IMR-90 (cell line): Measurements from ENCODE around the gene PPP2R5E. TPM values are rescaled to one million over a fixed set of nuclear protein-coding genes. Genes with fewer than 3 reads are reported as not detected.

Source experiments
- ATAC-seq: fragments of 200-7000 bp; cut with Tn5 transposase; 2 replicates; pipeline ENCODE4 v1.9.1; 2020; ENCODE audit warnings: low read depth, mild to moderate bottlenecking, moderate library complexity
- BruUV-seq: library from RNA; stranded (reverse); fragments of 400-500 nt; replicated peaks from 2 replicates; lab custom pipeline; 2021; lab: Mats Ljungman, UMichigan
- CTCF ChIA-PET: fragments of 300-600 bp; formaldehyde crosslinking; extraction: SDS; loops from one replicate; lab custom pipeline; 2021; ENCODE audit warnings: antibody characterized with exemption; lab: Yijun Ruan, JAX
- POLR2A ChIA-PET: fragments of 300-600 bp; sonication (Branson Sonifier 250); formaldehyde crosslinking; loops from one replicate; lab custom pipeline; 2022; ENCODE audit warnings: antibody characterized with exemption; ENCODE audit not compliant: unreplicated experiment; lab: Charles Lee
- DNase-seq: peaks from one replicate; pipeline ENCODE4 v3.0.0; 2013
- H2AFZ ChIP-seq: replicated peaks from 2 replicates; pipeline ENCODE3; 2013; ENCODE audit warnings: low read length, mild to moderate bottlenecking; ENCODE audit not compliant: poor library complexity
- H2AK5ac ChIP-seq: 2 replicates; pipeline ENCODE4 v1.6.1; 2013; ENCODE audit warnings: low read depth, low read length, inconsistent platforms
- H2AK9ac ChIP-seq: replicated peaks from 2 replicates; pipeline ENCODE3; 2013; ENCODE audit warnings: mild to moderate bottlenecking, low read depth, low read length, moderate library complexity; ENCODE audit not compliant: poor library complexity
- H2BK120ac ChIP-seq: 2 replicates; pipeline ENCODE4 v1.6.1; 2013; ENCODE audit warnings: low read depth, low read length, inconsistent platforms
- H2BK15ac ChIP-seq: 3 replicates; pipeline ENCODE4 v1.6.1; 2013; ENCODE audit warnings: low read depth, low read length, inconsistent platforms
- H2BK20ac ChIP-seq: 2 replicates; pipeline ENCODE4 v1.6.1; 2013; ENCODE audit warnings: low read depth, mild to moderate bottlenecking, inconsistent platforms, low read length, moderate library complexity
- H2BK5ac ChIP-seq: 2 replicates; pipeline ENCODE4 v1.6.1; 2013; ENCODE audit warnings: mild to moderate bottlenecking, low read depth, low read length, inconsistent platforms; ENCODE audit not compliant: poor library complexity, severe bottlenecking
- H3K14ac ChIP-seq: replicated peaks from 2 replicates; pipeline ENCODE4 v1.6.1; 2013; ENCODE audit warnings: low read depth, low read length, inconsistent platforms
- H3K18ac ChIP-seq: 2 replicates; pipeline ENCODE4 v1.6.1; 2013; ENCODE audit warnings: low read depth, low read length, control low read depth
- H3K23ac ChIP-seq: 2 replicates; pipeline ENCODE4 v1.6.1; 2013; ENCODE audit warnings: low read depth, low read length, inconsistent platforms
- H3K27ac ChIP-seq: 2 replicates; pipeline ENCODE4 v1.5.1; 2013; ENCODE audit warnings: mild to moderate bottlenecking, control low read depth, low read length; ENCODE audit not compliant: insufficient read depth
- H3K27me3 ChIP-seq: 2 replicates; pipeline ENCODE4 v1.6.1; 2013; ENCODE audit warnings: low read length; ENCODE audit not compliant: control insufficient read depth, insufficient read depth
- H3K36me3 ChIP-seq: 2 replicates; pipeline ENCODE4 v1.6.1; 2013; ENCODE audit warnings: low read length, mixed read lengths; ENCODE audit not compliant: control insufficient read depth, insufficient read depth
- H3K4ac ChIP-seq: 2 replicates; pipeline ENCODE4 v1.6.1; 2013; ENCODE audit warnings: low read depth, low read length, inconsistent platforms
- H3K4me1 ChIP-seq: 2 replicates; pipeline ENCODE4 v1.6.1; 2013; ENCODE audit warnings: low read length, mixed read lengths; ENCODE audit not compliant: control insufficient read depth, insufficient read depth
- H3K4me2 ChIP-seq: 2 replicates; pipeline ENCODE4 v1.6.1; 2013; ENCODE audit warnings: low read depth, mild to moderate bottlenecking, control low read depth, low read length, moderate library complexity
- H3K4me3 ChIP-seq: 2 replicates; pipeline ENCODE4 v1.5.1; 2013; ENCODE audit warnings: low read depth, mild to moderate bottlenecking, control low read depth, low read length, moderate library complexity; ENCODE audit not compliant: insufficient read depth
- H3K56ac ChIP-seq: 2 replicates; pipeline ENCODE4 v1.6.1; 2013; ENCODE audit warnings: low read length, inconsistent platforms; ENCODE audit not compliant: insufficient read depth; ENCODE audit errors: extremely low read depth
- H3K79me1 ChIP-seq, 2 experiments: 2 replicates each; pipeline ENCODE4 v1.6.1; 2013; ENCODE audit warnings: low read length in 2 of 2, inconsistent platforms in 1 of 2, low read depth in 1 of 2
- H3K9ac ChIP-seq: 2 replicates; pipeline ENCODE4 v1.6.1; 2013; ENCODE audit warnings: low read depth, low read length, control low read depth
- H3K9me1 ChIP-seq: 2 replicates; pipeline ENCODE4 v1.6.1; 2013; ENCODE audit warnings: low read length, inconsistent platforms; ENCODE audit not compliant: insufficient read depth
- H3K9me3 ChIP-seq: 2 replicates; pipeline ENCODE4 v1.6.1; 2013; ENCODE audit warnings: low read length; ENCODE audit not compliant: control insufficient read depth, insufficient read depth
- H4K20me1 ChIP-seq: 2 replicates; pipeline ENCODE4 v1.6.1; 2013; ENCODE audit warnings: low read length, inconsistent platforms; ENCODE audit not compliant: insufficient read depth
- H4K5ac ChIP-seq: 2 replicates; pipeline ENCODE4 v1.6.1; 2013; ENCODE audit warnings: mild to moderate bottlenecking, low read depth, low read length, control low read depth
- H4K8ac ChIP-seq, 2 experiments: 2 replicates each; pipeline ENCODE4 v1.6.1; 2013; ENCODE audit warnings: low read depth in 2 of 2, low read length in 2 of 2, control low read depth in 1 of 2, inconsistent platforms in 1 of 2
- H4K91ac ChIP-seq: 2 replicates; pipeline ENCODE4 v1.6.1; 2013; ENCODE audit warnings: low read depth, low read length, inconsistent platforms; ENCODE audit not compliant: insufficient read depth
- BHLHE40 ChIP-seq: fragments of 150-350 bp; IDR thresholded peaks from 2 replicates; pipeline ENCODE4 v1.6.1; 2016; ENCODE audit warnings: mild to moderate bottlenecking, low read depth, low read length
- CEBPB ChIP-seq: IDR thresholded peaks from 2 replicates; pipeline ENCODE4 v1.6.1; 2012; ENCODE audit warnings: low read depth, low read length, improper control_type of control experiment
- CHD1 ChIP-seq: IDR thresholded peaks from 2 replicates; pipeline ENCODE4 v1.6.1; 2012; ENCODE audit warnings: low read depth, low read length, improper control_type of control experiment
- CTCF ChIP-seq: conservative IDR thresholded peaks from 2 replicates; pipeline ENCODE4 v1.5.1; 2012; ENCODE audit warnings: mild to moderate bottlenecking, low read depth, low read length, improper control_type of control experiment
- FOS ChIP-seq: fragments of 150-350 bp; IDR thresholded peaks from 2 replicates; pipeline ENCODE4 v1.6.1; 2016; ENCODE audit warnings: low read depth, low read length
- MAFK ChIP-seq: IDR thresholded peaks from 2 replicates; pipeline ENCODE4 v1.6.1; 2012; ENCODE audit warnings: low read depth, low read length, improper control_type of control experiment
- MAZ ChIP-seq: IDR thresholded peaks from 2 replicates; pipeline ENCODE4 v1.6.1; 2012; ENCODE audit warnings: low read depth, mild to moderate bottlenecking, low read length, improper control_type of control experiment, moderate library complexity, borderline replicate concordance
- NFE2L2 ChIP-seq: fragments of 150-350 bp; IDR thresholded peaks from 2 replicates; pipeline ENCODE4 v1.6.1; 2016; ENCODE audit warnings: low read depth, mild to moderate bottlenecking, low read length
- POLR2A ChIP-seq: IDR thresholded peaks from 2 replicates; pipeline ENCODE4 v1.6.1; 2012; ENCODE audit warnings: mild to moderate bottlenecking, low read depth, low read length
- RFX5 ChIP-seq: IDR thresholded peaks from 2 replicates; pipeline ENCODE4 v1.8.0; 2012; ENCODE audit warnings: low read depth, mild to moderate bottlenecking, low read length, moderate library complexity
- SMC3 ChIP-seq: fragments of 150-350 bp; IDR thresholded peaks from 2 replicates; pipeline ENCODE4 v1.6.1; 2016; ENCODE audit warnings: low read depth, mild to moderate bottlenecking, antibody characterized with exemption, low read length, moderate library complexity
- dilution Hi-C: fragments of 300-500 bp; cut with HindIII; formaldehyde crosslinking; loops from one replicate; pipeline ENCODE4 v1.14.3; 2018; ENCODE audit warnings: low sequenced_read_pairs; ENCODE audit not compliant: unreplicated experiment
- in situ Hi-C: fragments of 300-500 bp; cut with MboI; formaldehyde crosslinking; loops from 3 replicates; pipeline ENCODE4 v1.14.3; 2019; ENCODE audit warnings: low sequenced_read_pairs, inconsistent platforms, mixed read lengths
- intact Hi-C: fragments of 100-400 bp; cut with micrococcal nuclease; formaldehyde crosslinking; loops from 2 replicates; pipeline ENCODE4 v1.10.0; 2022
- polyA plus RNA-seq, 3 experiments: library from polyadenylated mRNA; depleted of rRNA; stranded (reverse); fragments of >200 nt; gene quantifications; 2 replicates each; pipeline ENCODE4 v1.2.3, GENCODE V29; 2012; ENCODE audit warnings: low replicate concordance in 1 of 3
- total RNA-seq: library from RNA; depleted of rRNA; stranded (reverse); fragments of >200 nt; gene quantifications from 2 replicates; pipeline ENCODE4 v1.2.3, GENCODE V29; 2012

The PPP2R5E gene
- total and polyA plus RNA-seq, 2 of the 4 experiments (the other 2 are of a cell fraction) = 9.7 to 12.2 TPM

GRCh38 chr14:63492391-63492790, 50.8 kb downstream of the PPP2R5E start:
- Histone ChIP-seq H2AK5ac (no peak overlapping the region), H3K27me3 (no peaks in the 10 kb centered on the region), H4K91ac (no peak overlapping the region; the same call in 1 of the 2 replicates), H2AK9ac (no peak overlapping the region), H4K5ac (no peak overlapping the region), H3K14ac (peak overlapping the region; percentile 29; the same call in 1 of the 2 replicates), H4K20me1 (peaks cover 47% of the 10 kb centered on the region), H3K27ac (no peak overlapping the region), H3K9me3 (no peaks in the 10 kb centered on the region), H3K18ac (peak overlapping the region; percentile 11; the same call in 1 of the 2 replicates), H2BK20ac (peak overlapping the region; percentile 30; the same call in 1 of the 2 replicates), H3K79me1 (peaks cover 26 to 84% of the 10 kb centered on the region in 2 experiments), H3K9ac (no peak overlapping the region), H3K36me3 (no peaks in the 10 kb centered on the region), H3K56ac (no peak overlapping the region), H2BK5ac (peak overlapping the region; percentile 7), H3K23ac (0 out of 2 replicates have a peak overlapping the region, but pooled peaks have one; percentile 48), H2BK15ac (no peak overlapping the region), H4K8ac (0 out of 4 replicates have a peak overlapping the region, but pooled peaks of 1 of the 2 experiments have one; percentile 0), H3K4me2 (no peak overlapping the region), H3K4me3 (no peak overlapping the region), H2AFZ (no peak overlapping the region), H2BK120ac (no peak overlapping the region), H3K4me1 (peaks cover 9% of the 10 kb centered on the region; the same call in 1 of the 2 replicates), H3K4ac (no peak overlapping the region), H3K9me1 (peaks cover 3% of the 10 kb centered on the region)
- dilution Hi-C loops = no loop called here
- no TSS peak for BruUV-seq
- peak; percentile 80 for DNase-seq
- POLR2A ChIA-PET = no interaction called here
- TF ChIP-seq MAFK (no peak), POLR2A (no peak), FOS (no peak), CEBPB (no peak), MAZ (no peak), CHD1 (no peak), BHLHE40 (no peak), CTCF (no peak), NFE2L2 (no peak), RFX5 (no peak), SMC3 (no peak)
- intact Hi-C loops = no loop called here
- in situ Hi-C loops = no loop called here
- ATAC-seq = peak; percentile 82
- CTCF ChIA-PET = no interaction called here
